LHCN-M2 (cell line): ENCODE data around the gene CDK13. TPM values are rescaled to one million over a fixed set of nuclear protein-coding genes. Genes with fewer than 3 reads are reported as not detected.
"Not testable (repeated sequence)": the region's sequence is repeated elsewhere in the genome, so short reads cannot be mapped to it uniquely, and the experiment has no call there.

Experiments used
- DNase-seq: peaks from one replicate; pipeline ENCODE4 v3.0.0-alpha.2; 2012; ENCODE audit warnings: low read depth
- polyA plus RNA-seq: library from polyadenylated mRNA; unstranded; fragments of >200 nt; gene quantifications from one replicate; pipeline ENCODE4 v1.2.1, GENCODE V29; 2012; ENCODE audit warnings: missing spikeins
- total RNA-seq: library from RNA; depleted of rRNA; stranded (reverse); fragments of >200 nt; gene quantifications from 2 replicates; pipeline ENCODE4 v1.2.3, GENCODE V29; 2014; rRNA removed

Gene CDK13
- total RNA-seq = 41.9 and 44.0 TPM in 2 replicates
- polyA plus RNA-seq = 16.9 TPM

GRCh38 chr7:39949971-39950472, at the start of gene CDK13:
Gene CDK13 (plus strand): TSS chr7:39950256. CDS start chr7:39950642, 386 bp downstream.
- peak; percentile 81 for DNase-seq

DNA sequence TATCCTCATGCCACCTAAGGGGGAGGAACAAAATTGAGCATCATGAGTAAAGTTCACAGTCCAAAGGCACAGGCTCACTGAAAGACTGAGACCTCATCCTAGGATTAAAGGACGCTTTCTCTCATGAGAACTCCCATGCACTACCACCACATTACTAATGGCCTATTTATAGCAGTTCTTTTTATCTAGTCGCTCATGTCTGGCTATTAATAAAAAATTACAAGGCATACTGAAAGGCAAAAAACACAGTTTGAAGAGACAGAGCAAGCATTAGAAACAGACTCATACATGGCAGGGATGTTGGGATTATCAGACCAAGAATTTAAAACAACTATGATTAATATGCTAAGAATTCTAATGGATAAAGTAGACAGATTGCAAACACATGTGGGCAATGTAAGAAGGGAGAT, 46.0 kb upstream of the CDK13 start:
- no peak for DNase-seq

GRCh38 chr7:39908141-39908540, 41.9 kb upstream of the CDK13 start:
- no peak for DNase-seq

DNA sequence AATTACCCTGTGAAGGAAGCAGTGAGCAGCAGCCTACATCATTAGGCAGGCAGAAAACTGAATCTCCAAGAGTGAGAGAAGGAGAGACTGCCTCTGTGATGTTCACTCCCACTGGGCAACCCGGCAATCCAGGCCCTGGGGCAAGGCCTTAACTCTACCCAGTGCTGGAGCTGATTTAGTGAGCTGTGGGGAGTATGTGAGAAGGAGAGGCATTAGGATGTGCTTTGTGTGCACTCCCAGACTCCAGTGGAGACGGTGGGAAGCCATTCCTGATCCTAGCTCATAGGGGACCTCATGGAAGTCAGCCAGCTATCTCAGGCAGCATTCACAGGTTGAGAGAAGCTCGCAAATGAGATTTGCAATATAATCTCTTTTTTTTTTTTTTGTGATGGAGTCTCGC, 41.1 kb upstream of the CDK13 start:
- DNase-seq = no peak

- no peak for DNase-seq
Measured at GRCh38 chr7:39909526-39909925, 40.5 kb upstream of the CDK13 start.

DNA sequence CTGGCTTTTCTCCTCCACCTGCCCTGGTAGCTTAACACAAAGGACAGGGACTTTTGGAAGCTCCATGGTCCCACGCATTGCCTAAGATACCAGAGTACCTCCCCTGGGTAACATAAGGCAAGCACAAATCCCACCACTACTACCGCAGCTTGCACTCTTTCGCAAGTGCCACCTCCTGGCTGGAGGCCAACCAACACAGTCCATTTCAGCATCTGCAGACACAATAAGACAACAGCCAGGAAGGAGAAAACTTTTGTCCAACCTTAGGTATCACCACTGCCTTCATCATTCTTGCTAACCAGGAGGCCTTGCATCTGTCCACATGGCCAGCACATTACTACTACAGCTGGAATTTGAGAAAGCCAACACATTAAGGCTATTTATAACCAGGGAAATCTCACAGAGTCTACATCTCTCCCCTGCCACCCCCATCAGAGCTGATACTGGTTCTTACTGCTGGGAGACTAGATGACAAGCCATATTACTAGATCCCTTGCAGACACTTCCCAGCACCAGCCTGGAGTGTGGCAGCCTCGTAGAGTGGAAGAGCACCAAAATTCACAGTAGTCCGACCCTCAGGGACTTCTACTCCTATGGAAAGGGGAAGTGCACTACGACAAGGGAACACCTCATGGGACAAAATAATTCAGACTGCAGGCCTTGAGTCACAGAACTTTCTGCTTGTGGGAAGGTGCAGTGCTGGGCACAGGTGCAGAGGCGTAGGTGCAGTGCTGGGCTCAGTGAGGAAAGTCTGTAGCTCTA, 39.8 kb upstream of the CDK13 start:
- peak; percentile 60 for DNase-seq

GRCh38 chr7:39911167-39911566, 38.9 kb upstream of the CDK13 start:
- DNase-seq = no peak

- not testable (repeated sequence) for DNase-seq
Measured at GRCh38 chr7:39915847-39916246, 34.2 kb upstream of the CDK13 start.

DNA sequence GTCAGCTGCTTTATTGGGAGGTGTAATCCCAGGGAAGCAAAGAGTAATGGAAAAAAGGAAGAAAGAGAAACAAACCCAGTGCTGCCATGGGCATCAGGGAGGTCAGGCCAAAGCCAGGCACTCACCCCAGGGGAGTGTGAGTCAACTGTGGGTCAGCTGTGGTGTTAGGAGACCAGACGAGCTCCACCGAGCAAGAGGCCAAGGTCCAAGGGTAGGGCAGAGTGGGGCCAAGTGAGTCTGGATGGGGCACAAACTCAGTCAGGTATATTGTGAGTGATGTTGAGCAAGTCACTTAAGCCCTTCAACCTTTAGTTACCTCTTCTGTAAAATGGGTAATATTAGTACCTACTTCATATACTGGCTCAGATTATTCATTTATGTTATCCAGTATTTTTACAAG, 30.4 kb upstream of the CDK13 start:
- DNase-seq = peak; percentile 52

- peak; percentile 70 for DNase-seq
Measured at GRCh38 chr7:39921506-39922175, 28.4 kb upstream of the CDK13 start.

DNA sequence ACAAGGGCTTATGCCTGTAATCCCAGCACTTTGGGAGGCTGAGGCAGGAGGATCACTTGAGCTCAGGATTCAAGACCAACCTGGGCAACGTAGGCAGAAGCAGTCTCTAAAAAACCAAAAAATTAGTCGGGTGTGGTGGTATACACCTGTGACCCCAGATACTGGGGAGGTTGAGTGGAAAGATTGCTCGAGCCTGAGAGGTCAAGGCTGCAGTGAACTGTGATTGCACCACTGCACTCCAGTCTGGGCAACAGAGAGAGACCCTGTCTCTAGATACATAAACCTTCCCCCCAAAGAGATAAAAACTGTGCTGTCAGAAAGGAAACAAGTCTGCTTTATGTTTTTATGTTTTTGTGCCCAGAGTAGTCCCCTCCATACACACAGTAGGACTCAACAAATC, 27.5 kb upstream of the CDK13 start:
- no peak for DNase-seq

DNA sequence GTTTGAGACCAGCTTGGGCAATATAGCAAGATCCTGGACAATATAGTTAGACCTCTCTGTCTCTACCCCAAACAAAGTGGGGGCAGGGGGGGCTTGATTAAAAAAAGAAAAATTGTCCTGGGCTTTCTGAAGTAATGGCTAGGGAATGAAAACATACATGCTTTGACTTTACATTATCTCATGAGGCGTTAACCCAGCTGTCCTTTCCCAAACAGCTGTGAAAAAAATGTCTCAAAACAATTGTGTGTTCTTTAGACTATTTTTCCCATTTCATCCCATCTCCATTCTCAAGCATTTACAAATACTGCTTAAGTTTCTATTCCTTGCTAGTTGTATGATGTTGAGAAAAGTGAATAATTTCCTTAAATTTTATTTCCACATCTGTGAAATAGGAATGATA, 27.0 kb upstream of the CDK13 start:
- DNase-seq = peak; percentile 72

GRCh38 chr7:39924122-39924521, 25.9 kb upstream of the CDK13 start:
- no peak for DNase-seq

DNA sequence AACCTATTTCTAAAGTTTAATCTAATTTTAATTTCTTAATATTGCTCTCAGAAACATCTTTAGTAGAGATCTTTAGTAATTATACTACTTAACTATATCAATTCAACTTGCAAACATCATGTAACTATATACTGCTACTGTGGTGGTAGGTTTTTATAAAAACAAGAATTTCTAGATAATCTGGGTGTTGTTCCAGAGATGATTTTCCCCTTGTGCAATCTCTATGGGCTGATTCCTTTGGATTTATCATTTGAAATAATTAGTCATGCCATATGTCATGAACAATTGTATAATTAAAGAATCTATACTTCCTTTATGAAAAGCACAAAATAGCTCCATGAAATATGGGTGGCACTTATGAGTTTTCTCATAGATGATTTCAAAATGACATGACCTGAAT, 23.9 kb upstream of the CDK13 start:
- no peak for DNase-seq

DNA sequence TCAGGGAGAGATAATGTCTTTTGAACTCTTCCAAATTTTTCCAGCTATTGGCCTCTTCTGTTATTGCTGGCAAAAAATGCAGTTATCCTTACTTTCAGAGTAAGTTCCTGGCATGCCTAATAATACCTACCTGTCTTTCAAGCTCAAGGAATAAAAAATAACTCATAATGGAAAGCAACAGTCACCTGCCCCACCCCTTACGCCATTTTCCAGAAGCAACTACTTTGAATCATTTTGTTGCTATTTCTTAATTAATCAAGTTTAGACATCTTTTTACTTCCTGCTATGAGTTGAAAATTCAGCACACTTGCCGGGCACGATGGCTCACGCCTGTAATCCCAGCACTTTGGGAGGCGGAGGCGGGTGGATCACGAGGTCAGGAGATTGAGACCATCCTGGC, 23.0 kb upstream of the CDK13 start:
- no peak for DNase-seq

GRCh38 chr7:39934132-39934531, 15.9 kb upstream of the CDK13 start:
- no peak for DNase-seq

- DNase-seq = no peak
Measured at GRCh38 chr7:39936761-39937160, 13.3 kb upstream of the CDK13 start.

DNA sequence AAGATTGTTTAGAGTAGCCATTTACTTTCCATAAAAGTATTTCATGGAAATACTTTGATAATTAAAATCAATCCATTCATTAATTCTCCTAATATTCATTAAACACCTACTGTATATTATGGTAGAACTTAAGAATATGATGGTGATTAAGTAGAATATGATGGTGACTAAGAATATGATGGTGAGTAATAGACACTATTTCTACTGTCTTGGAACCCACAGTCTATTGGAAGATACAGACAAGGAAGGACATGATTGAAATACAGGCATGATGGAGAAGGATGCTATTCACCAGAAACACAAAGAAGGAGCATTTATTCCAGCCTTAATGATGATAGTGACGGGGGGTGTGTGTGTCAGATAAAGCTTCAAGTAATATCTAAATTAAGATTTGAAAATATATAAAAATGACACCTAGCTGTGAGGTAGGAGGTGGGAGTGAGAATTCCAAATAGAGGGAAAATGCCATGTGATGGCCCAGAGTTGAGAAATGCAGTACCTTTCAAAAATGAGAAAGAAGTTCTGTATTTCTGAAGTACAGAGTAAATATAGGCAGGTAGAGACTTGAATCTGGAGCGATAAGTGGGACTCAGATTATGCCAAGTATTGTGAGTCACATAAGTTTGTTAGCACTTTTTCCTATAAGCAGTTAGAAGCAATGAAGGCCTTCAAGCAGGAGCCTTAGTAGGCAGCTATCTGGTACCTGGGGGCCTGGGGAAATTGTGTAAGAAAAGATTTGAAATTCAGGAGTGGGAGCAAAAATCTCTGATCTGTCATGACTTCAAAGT, 12.5 kb upstream of the CDK13 start:
- no peak for DNase-seq

GRCh38 chr7:39942883-39943282, 7.2 kb upstream of the CDK13 start:
- no peak for DNase-seq

DNA sequence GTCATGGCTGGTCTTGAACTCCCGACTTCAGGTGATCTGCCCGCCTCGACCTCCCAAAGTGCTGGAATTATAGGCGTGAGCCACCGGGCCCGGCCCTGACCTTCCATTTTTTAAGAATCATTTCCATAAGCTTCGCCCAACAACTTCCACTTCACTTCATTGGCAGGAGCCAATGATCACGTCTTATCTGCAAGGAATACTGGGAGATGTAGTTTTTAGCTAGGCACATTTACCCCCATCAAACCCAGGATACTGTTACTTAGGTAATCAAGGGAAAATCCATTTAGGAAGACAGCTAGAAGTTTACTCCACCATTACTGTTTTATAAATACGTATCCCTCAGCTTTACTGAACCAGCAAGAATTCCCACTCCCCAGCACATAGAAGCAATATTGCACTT, 3.4 kb upstream of the CDK13 start:
- DNase-seq = no peak

DNA sequence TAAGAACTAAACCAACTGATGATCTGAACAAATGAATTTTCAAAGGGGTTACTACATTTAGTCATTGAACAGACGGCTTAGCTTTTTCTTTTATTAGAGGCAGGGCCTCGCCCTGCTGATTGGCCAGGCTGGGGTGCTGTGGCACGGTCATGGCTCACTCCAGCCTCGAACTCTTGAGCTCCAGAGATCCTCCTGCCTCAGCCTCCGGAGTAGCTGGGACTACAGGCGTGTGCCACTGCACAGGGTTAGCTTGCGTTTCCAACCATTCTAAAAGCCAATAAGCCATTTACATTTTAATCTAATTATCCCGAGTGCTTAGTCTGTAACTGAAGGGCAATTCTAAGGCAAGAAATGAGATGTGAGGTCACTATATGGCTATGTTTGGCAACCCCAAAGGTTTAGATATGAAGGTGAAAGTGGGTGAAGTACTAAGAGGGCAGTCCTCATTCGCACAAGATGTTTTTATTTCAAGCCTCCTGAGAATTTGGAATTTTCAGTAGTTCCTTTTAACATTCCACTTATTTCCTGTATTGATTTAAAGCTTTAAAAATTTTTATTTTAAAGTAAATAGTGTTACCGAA, 1.6 kb upstream of the CDK13 start:
- DNase-seq = no peak
